ENCODE data around the gene SEMG1.

Gene SEMG1, protein sequence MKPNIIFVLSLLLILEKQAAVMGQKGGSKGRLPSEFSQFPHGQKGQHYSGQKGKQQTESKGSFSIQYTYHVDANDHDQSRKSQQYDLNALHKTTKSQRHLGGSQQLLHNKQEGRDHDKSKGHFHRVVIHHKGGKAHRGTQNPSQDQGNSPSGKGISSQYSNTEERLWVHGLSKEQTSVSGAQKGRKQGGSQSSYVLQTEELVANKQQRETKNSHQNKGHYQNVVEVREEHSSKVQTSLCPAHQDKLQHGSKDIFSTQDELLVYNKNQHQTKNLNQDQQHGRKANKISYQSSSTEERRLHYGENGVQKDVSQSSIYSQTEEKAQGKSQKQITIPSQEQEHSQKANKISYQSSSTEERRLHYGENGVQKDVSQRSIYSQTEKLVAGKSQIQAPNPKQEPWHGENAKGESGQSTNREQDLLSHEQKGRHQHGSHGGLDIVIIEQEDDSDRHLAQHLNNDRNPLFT

DNA sequence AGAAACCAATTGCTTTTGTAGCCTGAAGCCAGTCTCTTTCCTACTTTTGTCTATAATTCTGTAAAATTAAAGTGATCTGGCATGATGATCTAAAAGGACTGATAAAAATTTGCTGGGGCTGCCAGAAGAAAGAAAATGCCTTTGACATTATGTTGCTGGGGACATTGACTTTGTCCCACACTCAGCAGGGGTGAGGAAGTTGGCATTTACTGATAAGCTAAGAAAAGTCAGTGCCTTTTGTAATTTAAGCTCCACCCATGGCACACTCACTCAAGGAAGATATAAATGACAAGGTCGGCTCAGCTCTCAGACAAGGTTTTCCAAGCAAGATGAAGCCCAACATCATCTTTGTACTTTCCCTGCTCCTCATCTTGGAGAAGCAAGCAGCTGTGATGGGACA lies at the start of gene SEMG1:
SEMG1 (plus strand) TSS at position 309 of the 400 bp plus-strand sequence; CDS start at position 330, 21 bp downstream.
- peak; percentile 29 for DNase-seq

DNA sequence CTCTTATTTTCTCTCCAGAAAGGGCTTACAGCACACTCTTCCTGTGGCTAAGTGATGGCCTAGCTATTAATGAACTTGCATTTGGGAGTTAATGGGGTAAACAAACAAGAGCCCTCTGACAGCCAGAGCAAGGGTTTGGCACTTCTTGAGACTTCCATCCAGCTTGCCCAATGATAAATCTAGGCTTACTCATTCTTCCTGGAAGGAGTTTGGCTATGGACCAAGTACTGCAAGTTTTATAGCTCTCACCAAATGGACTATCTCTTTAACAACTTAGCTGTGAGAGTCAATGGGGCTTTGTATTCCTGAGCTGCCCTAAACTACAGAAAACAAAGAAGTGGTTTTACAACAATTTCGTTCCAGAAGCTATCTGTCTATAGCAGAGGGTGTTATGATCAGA lies 48.9 kb upstream of the SEMG1 start:
- DNase-seq: no peak

GRCh38 chr20:45163083-45163803 lies 43.6 kb upstream of the SEMG1 start:
- DNase-seq: no peak

GRCh38 chr20:45164906-45165305 lies 41.9 kb upstream of the SEMG1 start:
- DNase-seq: no peak

DNA sequence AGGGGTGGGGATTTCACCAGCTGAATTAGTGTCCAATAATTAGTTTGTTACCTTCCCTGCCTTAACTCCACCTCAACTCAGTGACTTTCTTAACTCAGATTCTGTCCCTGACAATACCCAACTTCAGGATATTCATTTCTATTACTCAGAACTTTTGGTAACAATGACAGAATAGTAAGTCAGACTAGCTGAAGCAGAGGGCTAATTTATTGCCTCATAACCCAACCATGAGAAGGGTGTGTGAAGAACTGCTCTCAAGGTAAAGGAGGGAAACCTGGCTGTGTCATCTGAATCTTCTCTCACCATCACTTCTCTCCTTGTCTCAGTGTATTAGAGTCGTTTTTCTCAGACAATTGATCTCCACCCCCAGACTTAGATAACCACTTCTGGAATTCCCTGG lies 33.3 kb upstream of the SEMG1 start:
- DNase-seq: no peak

DNA sequence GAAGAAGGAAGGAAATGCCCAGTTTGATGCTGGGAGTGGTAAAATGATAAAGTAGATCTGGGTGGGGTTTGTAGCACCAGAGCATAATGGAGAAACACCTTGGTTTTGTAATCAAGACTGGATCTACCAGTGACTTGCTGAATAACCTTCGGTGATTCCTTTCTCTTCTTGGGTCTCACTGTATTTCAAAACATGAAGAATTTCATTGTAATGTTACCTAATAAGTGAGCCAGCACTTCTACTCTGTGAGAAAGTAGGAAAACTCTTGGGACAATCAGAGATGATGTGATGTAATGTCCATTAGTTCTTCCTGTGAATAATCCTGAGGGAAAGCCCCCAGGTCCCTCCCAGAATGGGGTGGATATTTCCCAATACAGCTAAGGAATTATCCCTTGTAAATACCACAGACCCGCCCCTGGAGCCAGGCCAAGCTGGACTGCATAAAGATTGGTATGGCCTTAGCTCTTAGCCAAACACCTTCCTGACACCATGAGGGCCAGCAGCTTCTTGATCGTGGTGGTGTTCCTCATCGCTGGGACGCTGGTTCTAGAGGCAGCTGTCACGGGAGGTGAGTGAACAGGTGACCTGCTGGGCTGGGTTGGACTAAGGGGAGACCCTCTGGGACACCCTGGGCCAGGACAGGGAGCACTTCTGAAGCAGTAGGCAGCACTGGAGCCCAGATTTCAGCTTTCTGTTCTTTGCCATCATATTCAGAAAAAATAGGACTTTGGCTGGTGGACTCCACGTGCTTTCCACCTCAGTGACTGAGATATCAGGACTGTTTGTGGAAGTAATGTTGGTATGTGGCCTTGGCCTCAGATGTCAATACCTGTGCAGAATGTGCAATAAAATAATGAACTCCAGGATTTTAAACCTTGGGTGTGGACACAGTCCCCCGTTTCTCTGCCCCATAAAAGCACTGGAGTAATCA lies 32.1 kb upstream of the SEMG1 start, which contains the start of gene PI3:
PI3 (plus strand) TSS at position 469 of the 931 bp plus-strand sequence; CDS start at position 490, 21 bp downstream.
- no peak for DNase-seq

- no peak for DNase-seq
Observed at GRCh38 chr20:45176526-45177267, 30.1 kb upstream of the SEMG1 start.

DNA sequence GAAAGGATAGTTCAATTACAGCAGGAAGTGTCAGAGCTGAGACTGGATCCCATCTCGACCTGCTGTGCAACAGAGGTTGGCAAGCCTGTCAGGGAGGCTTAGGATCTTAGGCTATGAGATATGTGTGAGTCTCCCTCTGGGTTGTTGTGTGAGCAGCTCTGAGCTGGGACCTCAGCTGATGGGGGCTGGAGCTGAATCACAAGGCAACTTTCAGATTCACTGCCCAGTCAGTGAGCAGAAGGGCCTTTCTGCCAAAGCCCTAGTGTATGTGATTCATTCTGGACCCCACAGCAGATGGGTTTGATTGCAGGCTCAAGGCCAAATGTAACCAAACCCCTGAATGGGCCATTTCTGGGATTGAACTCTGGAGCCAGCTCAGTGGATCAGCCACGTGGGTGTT lies 27.7 kb upstream of the SEMG1 start:
- DNase-seq: no peak

GRCh38 chr20:45181639-45182038 lies 25.2 kb upstream of the SEMG1 start:
- DNase-seq: no peak

DNA sequence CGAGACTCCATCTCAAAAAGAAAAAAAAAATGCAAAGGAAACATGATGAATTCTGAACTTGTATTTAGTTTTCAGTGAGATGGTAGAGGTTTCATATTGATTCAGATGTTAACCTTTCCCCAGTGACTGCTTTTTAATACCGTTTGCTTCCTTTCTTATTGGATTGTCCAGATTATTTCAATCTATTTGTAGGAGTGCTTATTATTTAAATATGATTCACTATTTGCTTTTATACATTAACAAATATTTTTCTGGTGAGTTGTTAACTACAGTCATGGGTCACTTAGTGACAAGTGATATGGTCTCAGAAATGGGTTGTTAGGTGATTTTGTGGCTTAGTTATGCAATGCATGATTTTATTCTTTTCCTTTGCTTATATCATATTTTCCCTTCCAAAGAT lies 23.7 kb upstream of the SEMG1 start:
- DNase-seq: no peak

DNA sequence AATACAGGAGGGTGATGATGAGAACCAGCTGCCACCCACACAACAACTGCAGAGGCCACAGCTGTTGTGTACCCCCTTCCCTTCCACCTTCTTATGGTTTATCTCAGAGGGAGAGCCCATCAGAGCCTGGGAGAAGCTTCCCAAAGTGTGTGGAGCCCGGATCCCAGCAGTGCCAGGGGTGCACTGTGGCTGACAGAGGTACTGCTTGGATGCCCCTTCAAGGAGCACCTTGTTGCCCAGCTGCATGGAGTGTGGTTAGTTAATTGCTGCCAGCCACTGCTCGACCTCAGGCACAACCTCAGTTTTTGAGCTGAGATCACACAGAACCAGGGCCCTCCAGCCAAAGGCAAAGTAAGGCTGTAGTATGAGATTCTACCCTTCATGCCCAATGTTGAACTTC lies 19.1 kb upstream of the SEMG1 start:
- DNase-seq: no peak

DNA sequence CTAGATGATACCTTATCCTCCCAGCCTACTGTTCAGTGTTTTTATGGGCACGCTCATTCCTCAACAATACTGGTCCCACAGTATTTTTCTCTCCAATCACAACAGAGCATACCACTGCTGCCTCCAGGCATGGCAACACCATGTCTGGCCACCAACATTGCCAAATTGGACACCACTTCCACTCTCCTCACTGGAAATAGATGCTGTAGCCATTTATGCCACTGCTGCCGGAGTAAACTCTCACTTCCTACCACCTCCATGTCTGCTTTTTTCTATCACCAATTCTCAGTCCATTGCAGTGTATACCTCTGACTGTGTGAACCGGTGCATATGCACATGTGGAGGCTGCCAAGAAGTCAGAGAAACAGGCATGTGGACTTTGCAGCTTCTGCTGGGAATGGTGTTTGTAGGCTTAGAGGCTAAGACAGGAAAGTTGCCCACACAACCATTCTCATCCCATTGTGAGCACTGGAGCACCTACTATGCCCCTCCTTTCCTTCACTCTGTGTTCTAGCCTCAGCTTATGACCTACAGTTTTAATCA lies 17.7 kb upstream of the SEMG1 start:
- no peak for DNase-seq

DNA sequence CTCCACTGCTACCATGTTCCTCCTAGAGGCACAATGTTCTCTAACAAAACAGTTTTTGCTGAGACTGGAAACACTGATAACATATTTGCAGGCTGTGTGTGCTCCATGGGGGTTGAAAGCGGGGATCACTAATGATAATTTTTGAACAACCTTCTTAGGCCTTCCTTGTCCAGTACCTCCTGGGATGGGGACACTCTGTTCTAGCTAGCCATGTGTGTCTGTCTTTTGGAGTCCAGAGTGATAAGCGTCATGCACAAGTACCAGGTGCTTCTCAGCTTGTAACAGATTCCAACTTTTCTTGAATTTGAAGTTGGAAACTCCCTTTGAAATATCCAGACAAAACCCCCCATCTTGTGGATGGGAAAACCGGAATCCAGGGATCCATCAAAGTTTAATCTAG lies 17.0 kb upstream of the SEMG1 start:
- DNase-seq: no peak

DNA sequence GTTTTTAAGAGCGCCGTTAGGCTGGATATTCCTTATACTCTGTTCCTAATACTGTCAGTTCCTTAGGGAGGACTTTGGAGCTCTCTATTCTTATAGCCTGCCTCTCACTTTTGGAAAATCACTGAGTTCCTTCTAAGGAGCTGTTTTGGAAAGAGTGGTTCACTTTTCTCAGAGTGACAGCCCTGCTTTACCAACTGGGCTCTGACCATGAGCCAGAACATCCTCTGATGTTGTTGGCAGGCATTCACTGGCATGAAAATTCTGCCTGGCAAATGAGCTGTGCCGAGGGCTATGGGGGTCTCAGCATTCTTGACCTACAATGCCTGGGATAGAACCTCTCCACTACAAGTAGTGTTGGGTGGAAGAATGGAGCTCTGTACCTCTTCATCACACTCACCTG lies 14.9 kb upstream of the SEMG1 start:
- no peak for DNase-seq

DNA sequence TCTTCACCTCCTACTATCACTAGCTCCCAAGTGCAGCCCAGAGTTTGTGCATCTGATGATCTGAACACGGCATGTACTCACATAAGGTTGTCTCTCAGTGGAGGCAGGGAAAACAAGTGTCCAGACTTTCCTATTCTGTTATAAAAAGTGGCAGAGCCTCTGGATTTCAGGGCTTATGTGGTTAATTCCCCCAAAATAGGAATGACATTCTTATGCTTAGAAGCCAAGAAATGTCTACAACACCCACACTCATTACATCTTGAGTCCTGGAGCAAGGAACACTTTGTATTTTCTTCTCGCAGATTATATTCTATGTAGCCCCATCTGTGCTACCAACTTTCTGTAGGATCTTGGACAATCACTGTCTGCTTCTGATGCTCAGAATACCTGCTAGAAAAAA lies 13.5 kb upstream of the SEMG1 start:
- DNase-seq: no peak

GRCh38 chr20:45209924-45210323 lies 3.1 kb downstream of the SEMG1 start:
- DNase-seq: no peak

DNA sequence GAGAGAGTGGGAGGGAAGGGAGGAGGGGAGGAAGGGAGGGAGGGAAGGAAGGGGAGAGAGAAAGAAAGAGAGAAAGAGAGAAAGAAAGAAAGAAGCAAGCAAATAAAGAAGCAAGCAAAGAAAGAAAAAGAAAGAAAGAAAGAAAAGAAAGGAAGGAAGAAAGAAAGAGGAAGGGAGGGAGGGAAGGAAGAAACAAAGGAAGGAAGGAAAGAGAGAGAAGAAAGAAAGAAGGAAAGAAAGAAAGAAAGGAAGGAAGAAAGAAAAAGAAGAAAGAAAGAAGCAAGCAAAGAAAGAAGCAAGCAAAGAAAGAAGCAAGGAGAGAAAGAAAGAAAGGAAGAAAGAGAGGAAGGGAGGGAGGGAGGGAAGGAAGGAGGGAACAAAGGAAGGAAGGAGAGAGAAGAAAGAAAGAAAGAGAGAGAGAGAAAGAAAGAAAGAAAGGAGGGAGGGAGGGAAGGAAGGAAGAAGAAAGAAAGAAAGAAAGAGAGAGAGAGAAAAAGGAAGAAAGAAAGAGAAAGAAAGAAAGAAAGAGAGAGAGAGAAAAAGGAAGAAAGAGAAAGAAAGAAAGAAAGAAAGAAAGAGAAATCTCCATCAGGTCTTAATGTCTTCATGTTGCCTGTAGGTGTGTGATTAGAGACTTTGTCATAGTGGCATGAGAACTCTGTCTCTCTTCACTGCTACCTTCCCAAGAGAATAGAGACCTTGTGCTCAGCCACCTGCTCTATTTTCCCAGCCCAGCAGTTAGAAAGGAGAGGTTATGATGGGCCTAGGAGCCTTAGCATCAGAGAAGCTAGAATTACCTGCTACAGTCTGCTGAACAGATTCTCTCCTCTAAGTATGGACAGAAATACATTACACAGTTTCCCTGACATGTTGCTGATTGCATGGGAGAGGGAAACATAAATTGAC lies 5.0 kb downstream of the SEMG1 start:
- no peak for DNase-seq

DNA sequence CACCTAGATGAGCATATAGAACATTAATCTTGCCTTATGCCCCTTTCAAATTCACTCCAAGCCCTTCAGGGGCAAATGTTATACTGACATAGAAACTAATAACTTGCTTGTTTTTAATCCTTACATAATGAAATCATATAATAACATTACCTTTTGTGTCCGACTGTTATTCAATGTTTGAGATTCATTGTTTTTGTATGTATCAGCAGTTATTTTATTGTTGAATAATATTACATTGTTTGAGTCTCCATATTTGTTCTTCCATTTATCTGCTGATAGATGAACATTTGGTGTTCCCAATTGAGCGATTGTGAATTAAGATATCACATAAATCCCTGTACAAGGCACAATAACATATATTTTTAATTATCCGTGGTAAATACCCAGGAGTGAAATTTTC lies 6.0 kb downstream of the SEMG1 start:
- DNase-seq: no peak

- no peak for DNase-seq
Observed at GRCh38 chr20:45218124-45218523, 11.3 kb downstream of the SEMG1 start.

DNA sequence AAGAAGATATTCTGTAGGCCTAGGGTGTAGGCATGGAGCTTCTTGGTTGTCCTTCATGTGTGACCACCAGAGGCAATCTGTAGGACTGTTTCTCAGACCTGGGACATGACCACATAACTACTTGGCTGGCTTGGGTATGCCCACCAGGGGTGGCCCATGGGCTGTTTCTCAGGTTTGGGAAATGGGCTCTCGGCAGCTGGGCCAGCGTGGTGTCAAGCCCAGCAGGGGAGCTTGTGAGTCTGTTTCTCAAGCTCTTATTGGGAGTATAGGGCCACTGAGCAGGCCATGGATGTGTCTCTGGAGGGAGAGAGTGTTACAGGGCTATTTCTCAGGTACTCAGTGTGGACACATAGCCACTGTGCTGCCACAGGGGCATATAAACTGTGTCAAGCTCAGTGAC lies 11.8 kb downstream of the SEMG1 start:
- DNase-seq: no peak

DNA sequence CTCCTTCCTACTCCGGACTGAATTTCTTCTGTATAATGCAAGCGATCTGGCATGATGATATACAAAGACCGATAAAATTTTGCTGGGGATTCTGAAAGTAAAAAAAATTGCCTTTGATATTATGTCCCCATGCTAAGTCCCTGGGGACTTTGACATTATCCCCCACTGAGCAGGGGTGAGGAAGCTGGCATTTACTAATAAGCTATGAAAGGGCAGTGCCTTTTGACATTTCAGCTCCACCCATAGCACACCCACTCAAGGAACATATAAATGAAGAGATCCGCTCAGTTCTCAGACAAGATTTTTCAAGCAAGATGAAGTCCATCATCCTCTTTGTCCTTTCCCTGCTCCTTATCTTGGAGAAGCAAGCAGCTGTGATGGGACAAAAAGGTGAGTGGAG lies 14.2 kb downstream of the SEMG1 start, which contains the start of gene SEMG2:
SEMG2 (plus strand) TSS at position 298 of the 400 bp plus-strand sequence; CDS start at position 315, 17 bp downstream.
- no peak for DNase-seq
